Measurements from ENCODE around the gene EIF6.

- TF ChIP-seq EZH2 (IDR thresholded peaks at IDR 0.05; ENCODE audit: insufficient read depth, low read length) (no peak), CTCF (IDR thresholded peaks at IDR 0.05; ENCODE audit: insufficient read depth, low read depth, low read length) (no peak)
These were observed 31.6 kb downstream of the EIF6 start for GRCh38 chr20:35253010-35253409.
